ENCODE measurements around the gene NSD2.
"Not testable (repeated sequence)": the region's sequence is repeated elsewhere in the genome, so short reads cannot be mapped to it uniquely, and the experiment has no call there.

NSD2 gene

DNA sequence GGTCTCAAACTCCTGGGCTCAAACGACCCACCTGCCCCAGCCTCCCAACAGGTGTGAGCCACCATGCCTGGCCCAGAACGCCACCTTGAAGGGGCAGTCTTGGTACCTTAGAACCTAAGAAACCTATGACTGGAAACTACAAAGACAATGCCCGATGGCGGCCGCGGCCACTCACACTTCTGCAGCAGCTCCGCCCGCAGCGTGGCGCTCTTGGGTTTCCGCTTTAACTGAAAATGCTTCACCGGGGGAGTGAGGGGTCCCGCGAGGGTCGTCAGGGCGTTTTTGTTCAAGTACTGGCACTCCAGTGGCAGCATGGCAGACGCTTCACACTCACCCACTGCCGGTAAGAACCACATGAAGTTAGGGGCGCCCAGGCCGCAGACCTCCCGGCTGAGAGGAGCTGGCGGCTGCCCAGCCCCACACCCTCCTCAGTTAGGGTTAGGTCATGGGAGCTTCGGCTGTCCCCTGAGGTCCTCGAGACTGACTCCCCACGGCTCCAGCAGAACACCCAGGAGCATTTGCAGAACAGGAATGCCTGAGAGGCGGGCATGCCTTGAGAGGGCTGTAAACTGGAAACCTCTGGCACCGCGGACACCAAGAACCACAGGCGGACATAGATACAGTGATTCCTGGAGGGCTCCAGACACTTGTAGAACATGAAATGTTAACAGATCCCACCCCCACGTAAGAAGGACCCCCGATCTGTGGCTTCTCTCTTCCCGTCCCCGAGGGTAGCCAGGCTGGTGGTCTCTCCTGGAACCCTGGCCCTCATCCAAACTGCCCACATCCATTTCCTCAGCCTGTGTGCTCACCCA is 118.5 kb downstream of the NSD2 start:
- Histone ChIP-seq H3K4me1 (ENCODE audit: control insufficient read depth in 1 of 2, insufficient read depth in 2 of 2, low read length in 2 of 2) (no peaks in the 10 kb centered on the region), H3K4me3 (ENCODE audit: low read depth in 1 of 2, low read length in 2 of 2) (no peak overlapping the region), H3K36me3 (ENCODE audit: control insufficient read depth in 1 of 2, insufficient read depth in 2 of 2, low read length in 2 of 2) (peaks cover 18 to 63% of the 10 kb centered on the region in 2 donors), H3K9me3 (ENCODE audit: control insufficient read depth in 1 of 2, low read length in 2 of 2) (no peaks in the 10 kb centered on the region), H3K9ac (ENCODE audit: low read depth in 1 of 2, low read length in 2 of 2) (no peak overlapping the region), H3K27ac (ENCODE audit: low read depth, low read length) (no peak overlapping the region), H3K27me3 (ENCODE audit: control insufficient read depth in 1 of 2, insufficient read depth in 2 of 2, low read length in 2 of 2) (no peaks in the 10 kb centered on the region)

DNA sequence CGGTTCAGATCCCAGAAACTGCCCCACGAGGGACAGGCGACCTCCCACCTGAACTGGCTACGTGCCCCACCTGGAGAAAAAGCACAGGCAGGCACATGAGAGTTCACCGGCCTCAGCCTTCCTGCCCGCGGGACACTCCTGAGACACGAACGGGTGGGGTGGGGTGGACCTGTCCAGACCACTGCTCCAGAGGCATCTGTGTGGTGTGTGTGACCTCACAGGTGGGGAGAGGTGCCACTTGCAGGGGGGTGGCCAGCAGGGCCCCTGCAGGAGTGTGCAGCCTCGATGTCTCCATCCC is 119.1 kb downstream of the NSD2 start:
- H3K9me3 ChIP-seq (ENCODE audit: control insufficient read depth in 1 of 2, low read length in 2 of 2) = no peaks in the 10 kb centered on the region
- H3K27me3 ChIP-seq (ENCODE audit: control insufficient read depth in 1 of 2, insufficient read depth in 2 of 2, low read length in 2 of 2) = no peaks in the 10 kb centered on the region
- H3K27ac ChIP-seq (ENCODE audit: low read depth, low read length) = no peak overlapping the region
- H3K4me1 ChIP-seq (ENCODE audit: control insufficient read depth in 1 of 2, insufficient read depth in 2 of 2, low read length in 2 of 2) = no peaks in the 10 kb centered on the region
- H3K36me3 ChIP-seq (ENCODE audit: control insufficient read depth in 1 of 2, insufficient read depth in 2 of 2, low read length in 2 of 2) = peaks cover 18 to 57% of the 10 kb centered on the region in 2 donors
- no peak overlapping the region for H3K9ac ChIP-seq (ENCODE audit: low read depth in 1 of 2, low read length in 2 of 2)
- no peak overlapping the region for H3K4me3 ChIP-seq (ENCODE audit: low read depth in 1 of 2, low read length in 2 of 2)

DNA sequence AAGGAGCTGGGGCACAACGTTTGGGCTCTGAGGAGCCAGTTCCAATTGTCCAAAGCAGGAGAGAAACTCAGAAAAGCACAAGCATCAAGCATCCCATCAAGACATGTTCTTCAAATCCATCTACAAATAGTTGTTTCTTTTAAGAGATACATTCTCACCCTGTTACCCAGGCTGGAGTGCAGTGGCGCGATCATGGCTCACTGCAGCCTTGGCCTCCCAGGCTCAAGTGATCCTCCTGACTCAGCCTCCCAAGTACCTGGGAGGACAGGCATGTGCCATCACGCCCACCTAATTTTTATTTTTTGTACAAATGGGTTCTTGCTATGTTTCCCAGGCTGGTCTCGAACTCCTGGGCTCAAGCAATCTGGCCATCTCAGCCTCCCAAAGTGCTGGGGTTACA is 119.5 kb downstream of the NSD2 start:
- peaks cover 18 to 54% of the 10 kb centered on the region in 2 donors for H3K36me3 ChIP-seq (ENCODE audit: control insufficient read depth in 1 of 2, insufficient read depth in 2 of 2, low read length in 2 of 2)
- H3K27me3 ChIP-seq (ENCODE audit: control insufficient read depth in 1 of 2, insufficient read depth in 2 of 2, low read length in 2 of 2) = no peaks in the 10 kb centered on the region
- no peaks in the 10 kb centered on the region for H3K4me1 ChIP-seq (ENCODE audit: control insufficient read depth in 1 of 2, insufficient read depth in 2 of 2, low read length in 2 of 2)
- no peaks in the 10 kb centered on the region for H3K9me3 ChIP-seq (ENCODE audit: control insufficient read depth in 1 of 2, low read length in 2 of 2)
- no peak overlapping the region for H3K27ac ChIP-seq (ENCODE audit: low read depth, low read length)
- H3K9ac ChIP-seq (ENCODE audit: low read depth in 1 of 2, low read length in 2 of 2) = no peak overlapping the region
- no peak overlapping the region for H3K4me3 ChIP-seq (ENCODE audit: low read depth in 1 of 2, low read length in 2 of 2)

DNA sequence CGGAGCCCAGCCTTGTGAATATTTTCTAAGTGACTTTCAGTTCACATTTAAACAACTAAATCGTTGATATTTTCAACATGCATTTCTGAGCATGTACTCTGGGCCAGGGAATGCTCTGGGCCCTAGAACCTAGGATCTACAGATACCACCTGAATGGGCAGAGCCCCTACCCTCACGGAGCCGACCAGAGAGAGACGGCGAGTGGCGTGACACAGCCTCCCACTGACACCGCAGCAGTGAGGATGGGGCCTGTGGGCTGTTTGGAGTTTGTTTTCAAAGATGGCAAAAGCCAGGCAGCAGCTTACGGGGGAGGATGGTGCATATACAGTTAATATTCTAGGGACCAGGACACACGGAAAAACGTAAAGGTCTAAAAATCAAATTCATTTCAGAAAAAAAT is 119.9 kb downstream of the NSD2 start:
- Histone ChIP-seq H3K36me3 (ENCODE audit: control insufficient read depth in 1 of 2, insufficient read depth in 2 of 2, low read length in 2 of 2) (peaks cover 18 to 50% of the 10 kb centered on the region in 2 donors), H3K4me3 (ENCODE audit: low read depth in 1 of 2, low read length in 2 of 2) (no peak overlapping the region)

DNA sequence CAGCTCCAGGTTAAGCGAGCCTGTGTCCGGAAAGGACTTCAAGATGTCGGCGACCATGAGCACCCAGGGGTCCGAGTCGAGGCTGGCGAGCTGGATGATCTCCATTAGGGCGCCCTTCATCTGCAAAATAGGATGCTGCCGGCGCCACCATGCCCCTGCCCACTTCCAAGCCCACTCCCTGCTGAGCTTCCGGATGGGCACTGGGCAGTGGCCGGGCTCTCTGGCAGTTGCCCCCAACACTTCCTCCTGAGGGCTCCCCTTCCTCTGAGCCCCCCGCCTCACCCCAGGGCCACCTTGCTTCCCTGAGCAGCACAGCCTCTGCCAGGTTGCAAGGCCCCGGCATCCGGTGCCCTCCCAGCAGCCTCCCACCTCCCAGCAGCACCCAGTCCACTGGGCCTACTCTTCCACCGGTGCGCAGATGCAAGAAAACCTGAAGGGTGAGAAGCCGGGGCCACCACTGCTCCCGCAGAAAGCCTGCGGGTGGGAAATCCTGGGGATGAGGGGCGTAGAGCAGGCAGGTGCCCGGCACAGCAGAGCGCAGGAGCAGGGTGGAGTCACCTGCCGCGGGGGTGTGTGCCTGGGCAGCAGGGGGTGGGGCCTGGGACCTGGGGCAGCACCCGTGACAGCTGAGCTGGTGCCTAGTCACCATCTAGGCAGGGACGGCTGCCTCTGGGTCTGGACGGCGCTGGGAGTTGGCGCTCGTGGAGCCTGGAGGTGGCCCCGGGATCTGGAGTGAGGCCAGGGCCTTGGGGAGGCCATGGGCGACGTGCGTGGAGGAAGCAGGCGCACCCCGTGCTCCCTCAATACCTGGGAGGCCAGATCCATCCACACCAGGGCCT is 120.6 kb downstream of the NSD2 start:
- Histone ChIP-seq H3K9me3 (ENCODE audit: control insufficient read depth in 1 of 2, low read length in 2 of 2) (no peaks in the 10 kb centered on the region), H3K27me3 (ENCODE audit: control insufficient read depth in 1 of 2, insufficient read depth in 2 of 2, low read length in 2 of 2) (no peaks in the 10 kb centered on the region), H3K9ac (ENCODE audit: low read depth in 1 of 2, low read length in 2 of 2) (no peak overlapping the region), H3K4me3 (ENCODE audit: low read depth in 1 of 2, low read length in 2 of 2) (no peak overlapping the region), H3K27ac (ENCODE audit: low read depth, low read length) (no peak overlapping the region), H3K36me3 (ENCODE audit: control insufficient read depth in 1 of 2, insufficient read depth in 2 of 2, low read length in 2 of 2) (peaks cover 17 to 43% of the 10 kb centered on the region in 2 donors), H3K4me1 (ENCODE audit: control insufficient read depth in 1 of 2, insufficient read depth in 2 of 2, low read length in 2 of 2) (no peaks in the 10 kb centered on the region)

More for the DNA sequence above, 119.9 kb downstream of the NSD2 start:
- Histone ChIP-seq H3K9me3 (ENCODE audit: control insufficient read depth in 1 of 2, low read length in 2 of 2) (no peaks in the 10 kb centered on the region), H3K27ac (ENCODE audit: low read depth, low read length) (no peak overlapping the region), H3K4me1 (ENCODE audit: control insufficient read depth in 1 of 2, insufficient read depth in 2 of 2, low read length in 2 of 2) (no peaks in the 10 kb centered on the region), H3K27me3 (ENCODE audit: control insufficient read depth in 1 of 2, insufficient read depth in 2 of 2, low read length in 2 of 2) (no peaks in the 10 kb centered on the region), H3K9ac (ENCODE audit: low read depth in 1 of 2, low read length in 2 of 2) (no peak overlapping the region)

DNA sequence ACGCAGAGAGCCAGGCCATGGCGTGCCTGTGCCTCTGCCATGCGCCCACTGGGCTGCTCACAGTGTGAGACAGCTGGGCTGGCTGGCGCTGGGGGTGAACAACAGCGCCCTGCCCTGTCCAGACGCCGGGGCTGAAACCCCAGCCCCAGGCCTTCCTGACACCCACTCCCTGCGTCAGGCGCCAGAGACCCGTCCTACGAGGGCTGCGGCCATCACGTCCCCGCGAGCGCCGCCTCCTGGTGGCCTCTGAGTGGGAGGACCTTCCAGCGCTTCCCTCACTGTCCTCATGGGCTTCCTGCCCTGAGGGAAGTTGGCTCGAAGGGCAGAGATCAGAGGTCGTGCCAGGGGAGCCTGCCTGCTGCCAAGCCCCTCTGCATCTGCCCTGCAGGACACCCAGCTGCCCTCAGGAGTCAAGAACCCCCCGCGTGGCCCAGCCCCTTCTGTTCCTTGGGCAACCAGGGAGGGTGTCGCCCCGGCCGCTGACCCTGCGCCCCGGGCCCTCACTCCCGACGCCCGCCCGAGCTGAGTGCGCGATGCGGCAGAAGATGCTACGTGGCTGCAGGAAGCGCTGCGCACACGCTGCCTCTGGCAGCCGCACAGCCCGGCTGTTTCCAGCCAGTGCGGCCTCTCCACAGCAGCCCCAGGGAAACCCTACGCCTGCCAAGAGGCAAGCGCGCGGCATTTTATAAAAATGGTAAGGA is 121.4 kb downstream of the NSD2 start:
- Histone ChIP-seq H3K9me3 (ENCODE audit: control insufficient read depth in 1 of 2, low read length in 2 of 2) (peaks cover 0 to 5% of the 10 kb centered on the region in 2 donors), H3K36me3 (ENCODE audit: control insufficient read depth in 1 of 2, insufficient read depth in 2 of 2, low read length in 2 of 2) (peaks cover 11 to 37% of the 10 kb centered on the region in 2 donors), H3K4me1 (ENCODE audit: control insufficient read depth in 1 of 2, insufficient read depth in 2 of 2, low read length in 2 of 2) (peaks cover under 1% of the 10 kb centered on the region in 2 donors), H3K4me3 (ENCODE audit: low read depth in 1 of 2, low read length in 2 of 2) (no peak overlapping the region), H3K27ac (ENCODE audit: low read depth, low read length) (no peak overlapping the region), H3K27me3 (ENCODE audit: control insufficient read depth in 1 of 2, insufficient read depth in 2 of 2, low read length in 2 of 2) (no peaks in the 10 kb centered on the region), H3K9ac (ENCODE audit: low read depth in 1 of 2, low read length in 2 of 2) (no peak overlapping the region)

DNA sequence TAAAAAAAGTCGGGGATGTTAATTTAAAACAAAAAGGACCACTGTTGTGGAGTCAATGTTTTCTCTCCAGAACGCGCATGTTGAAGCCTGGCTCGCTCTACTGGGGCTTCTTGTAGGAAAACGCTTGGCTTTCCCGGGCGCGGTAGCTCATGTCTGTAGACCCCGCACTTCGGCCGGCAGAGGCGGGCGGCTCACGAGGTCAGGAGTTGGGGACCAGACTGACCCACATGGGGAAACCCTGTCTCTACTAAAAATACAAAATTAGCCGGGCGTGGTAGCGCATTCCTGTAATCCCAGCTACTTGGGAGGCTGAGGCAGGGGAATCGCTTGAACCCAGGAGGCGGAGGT is 122.0 kb downstream of the NSD2 start:
- Histone ChIP-seq H3K36me3 (ENCODE audit: control insufficient read depth in 1 of 2, insufficient read depth in 2 of 2, low read length in 2 of 2) (peaks cover 8 to 35% of the 10 kb centered on the region in 2 donors), H3K4me3 (ENCODE audit: low read depth in 1 of 2, low read length in 2 of 2) (no peak overlapping the region), H3K9ac (ENCODE audit: low read depth in 1 of 2, low read length in 2 of 2) (no peak overlapping the region), H3K27me3 (ENCODE audit: control insufficient read depth in 1 of 2, insufficient read depth in 2 of 2, low read length in 2 of 2) (no peaks in the 10 kb centered on the region), H3K27ac (ENCODE audit: low read depth, low read length) (no peak overlapping the region), H3K4me1 (ENCODE audit: control insufficient read depth in 1 of 2, insufficient read depth in 2 of 2, low read length in 2 of 2) (peaks cover 6% of the 10 kb centered on the region in 2 donors), H3K9me3 (ENCODE audit: control insufficient read depth in 1 of 2, low read length in 2 of 2) (peaks cover 0 to 8% of the 10 kb centered on the region in 2 donors)

DNA sequence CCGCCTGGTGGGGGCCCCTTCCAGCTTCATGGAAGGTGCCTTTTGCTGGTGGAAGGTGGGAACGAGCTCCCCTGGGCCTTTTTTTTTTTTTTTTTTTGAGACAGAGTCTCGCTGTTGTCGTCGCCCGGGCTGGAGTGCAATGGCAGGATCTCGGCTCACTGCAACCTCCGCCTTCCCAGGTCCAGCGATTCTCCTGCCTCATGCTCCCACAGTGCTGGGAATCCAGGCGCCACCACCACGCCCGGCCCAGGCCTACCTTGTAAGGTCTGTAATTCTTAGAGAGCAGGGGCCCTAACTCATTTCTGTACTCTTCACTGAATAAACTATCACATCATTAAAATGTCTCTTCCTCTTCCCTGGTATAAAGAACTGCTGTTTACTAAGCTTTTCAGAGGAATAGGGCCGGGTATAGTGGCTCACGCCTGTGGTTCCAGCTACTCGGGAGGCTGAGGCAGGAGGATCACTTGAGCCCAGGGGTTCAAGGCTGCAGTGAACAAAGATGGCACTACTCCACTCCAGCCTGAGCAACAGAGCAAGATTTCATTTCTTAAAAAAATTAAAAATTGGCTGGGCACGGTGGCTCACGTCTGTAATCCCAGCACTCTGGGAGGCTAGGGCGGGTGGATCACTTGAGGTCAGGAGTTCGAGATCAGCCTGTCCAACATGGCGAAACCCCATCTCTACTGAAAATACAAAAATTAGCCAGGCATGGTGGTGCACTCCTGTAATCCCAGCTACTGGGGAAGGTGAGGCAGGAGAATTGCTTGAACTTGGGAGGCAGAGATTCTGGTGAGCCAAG is 122.7 kb downstream of the NSD2 start:
- H3K36me3 ChIP-seq (ENCODE audit: control insufficient read depth in 1 of 2, insufficient read depth in 2 of 2, low read length in 2 of 2) = peaks cover 8 to 30% of the 10 kb centered on the region in 2 donors
- H3K27me3 ChIP-seq (ENCODE audit: control insufficient read depth in 1 of 2, insufficient read depth in 2 of 2, low read length in 2 of 2); H3K4me3 ChIP-seq (ENCODE audit: low read depth in 1 of 2, low read length in 2 of 2); H3K4me1 ChIP-seq (ENCODE audit: control insufficient read depth in 1 of 2, insufficient read depth in 2 of 2, low read length in 2 of 2); H3K9ac ChIP-seq (ENCODE audit: low read depth in 1 of 2, low read length in 2 of 2); H3K27ac ChIP-seq (ENCODE audit: low read depth, low read length); H3K9me3 ChIP-seq (ENCODE audit: control insufficient read depth in 1 of 2, low read length in 2 of 2): not testable (repeated sequence)

DNA sequence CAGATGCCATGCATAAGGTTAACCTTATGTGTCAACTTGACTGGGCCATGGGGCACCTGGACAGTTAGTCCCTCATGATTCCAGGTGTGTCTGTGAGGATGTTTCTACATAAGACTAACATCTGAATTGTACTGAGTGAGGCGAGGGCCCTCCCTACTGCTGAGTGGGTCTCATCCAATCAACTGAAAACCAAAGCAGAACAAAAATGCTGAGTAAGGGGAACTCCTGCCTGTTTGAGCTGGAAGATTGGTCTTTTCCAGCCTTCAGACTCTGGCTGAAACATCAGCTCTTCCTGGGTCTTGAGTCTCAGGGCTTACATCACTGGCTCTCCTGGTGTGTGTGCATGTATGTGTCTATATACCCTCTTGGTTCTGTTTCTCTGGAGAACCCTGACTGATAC is 123.7 kb downstream of the NSD2 start:
- Histone ChIP-seq H3K9ac (ENCODE audit: low read depth in 1 of 2, low read length in 2 of 2) (no peak overlapping the region), H3K9me3 (ENCODE audit: control insufficient read depth in 1 of 2, low read length in 2 of 2) (peaks cover 0 to 8% of the 10 kb centered on the region in 2 donors), H3K27ac (ENCODE audit: low read depth, low read length) (no peak overlapping the region), H3K4me3 (ENCODE audit: low read depth in 1 of 2, low read length in 2 of 2) (no peak overlapping the region), H3K4me1 (ENCODE audit: control insufficient read depth in 1 of 2, insufficient read depth in 2 of 2, low read length in 2 of 2) (peaks cover 7% of the 10 kb centered on the region in 2 donors), H3K36me3 (ENCODE audit: control insufficient read depth in 1 of 2, insufficient read depth in 2 of 2, low read length in 2 of 2) (peaks cover 5 to 21% of the 10 kb centered on the region in 2 donors), H3K27me3 (ENCODE audit: control insufficient read depth in 1 of 2, insufficient read depth in 2 of 2, low read length in 2 of 2) (no peaks in the 10 kb centered on the region)

Measured in duodenal mucosa (tissue), 2 donors.